Tibial artery (tissue), 4 donors: ENCODE results near the gene RPL32.

Experiments
- DNase-seq, 2 donors: peaks; one replicate each; pipeline ENCODE4 v3.0.0-alpha.2; 2019
- H3K27ac ChIP-seq, 2 donors: fragments of 200-600 bp; sonication (generic) in 1 of 2; 1 replicate in 1 of 2; 2 replicates in 1 of 2; pipeline ENCODE4 v1.5.1; 2018 to 2019; ENCODE audit warnings: mild to moderate bottlenecking in 1 of 2
- H3K27me3 ChIP-seq, 2 donors: fragments of 200-600 bp; sonication (generic) in 1 of 2; one replicate each; pipeline versions ENCODE4 v1.5.1 to v1.6.0; 2016 to 2019
- H3K36me3 ChIP-seq, 3 donors: fragments of 200-600 bp; sonication (generic) in 2 of 3; one replicate each; pipeline ENCODE4 v1.5.1; 2016 to 2019; ENCODE audit warnings: mild to moderate bottlenecking in 2 of 3
- H3K4me1 ChIP-seq, 4 donors: fragments of 200-600 bp; sonication (generic) in 2 of 4; 1 replicate in 3 of 4; 2 replicates in 1 of 4; pipeline ENCODE4 v1.5.1; 2016 to 2019
- H3K4me3 ChIP-seq, 2 donors: fragments of 200-600 bp; sonication (generic) in 1 of 2; 1 replicate in 1 of 2; 2 replicates in 1 of 2; pipeline ENCODE4 v1.5.1; 2018 to 2019; ENCODE audit warnings: mild to moderate bottlenecking in 2 of 2
- H3K9me3 ChIP-seq, 3 donors: fragments of 200-600 bp; sonication (generic) in 1 of 3; one replicate each; pipeline ENCODE4 v1.5.1; 2016 to 2019
- intact Hi-C: fragments of 100-400 bp; cut with DNase I; formaldehyde crosslinking; loops from one replicate; pipeline ENCODE4 v1.15.0; 2023; ENCODE audit warnings: low total_unique reads
- TF ChIP-seq, protein P1 (sequence below), 2 experiments: fragments of 200-600 bp in 1 of 2; fragments of 450-650 bp in 1 of 2; IDR thresholded peaks; one replicate each; pipeline ENCODE4 v1.5.1; 2017 to 2019; ENCODE audit warnings: antibody characterized with exemption in 2 of 2, mild to moderate bottlenecking in 1 of 2, moderate library complexity in 1 of 2

RPL32 gene

GRCh38 chr3:12841149-12841969, at the start of gene RPL32:
Gene RPL32 (minus strand): TSS chr3:12841565. CDS start chr3:12840237, 1,328 bp downstream.
- peak; percentile 84 to 90 for DNase-seq
- Histone ChIP-seq H3K27me3 (no peaks in the 10 kb centered on the region), H3K27ac (peak within 1 kb of the TSS; percentile 79 to 84), H3K36me3 (peaks cover 28 to 39% (median 32%) of the 10 kb centered on the region in 3 donors), H3K4me3 (peak within 1 kb of the TSS; percentile 72 to 89), H3K4me1 (peaks cover 0 to 42% (median 30%) of the 10 kb centered on the region in 4 donors), H3K9me3 (no peaks in the 10 kb centered on the region)
- TF ChIP-seq, protein P1, sequence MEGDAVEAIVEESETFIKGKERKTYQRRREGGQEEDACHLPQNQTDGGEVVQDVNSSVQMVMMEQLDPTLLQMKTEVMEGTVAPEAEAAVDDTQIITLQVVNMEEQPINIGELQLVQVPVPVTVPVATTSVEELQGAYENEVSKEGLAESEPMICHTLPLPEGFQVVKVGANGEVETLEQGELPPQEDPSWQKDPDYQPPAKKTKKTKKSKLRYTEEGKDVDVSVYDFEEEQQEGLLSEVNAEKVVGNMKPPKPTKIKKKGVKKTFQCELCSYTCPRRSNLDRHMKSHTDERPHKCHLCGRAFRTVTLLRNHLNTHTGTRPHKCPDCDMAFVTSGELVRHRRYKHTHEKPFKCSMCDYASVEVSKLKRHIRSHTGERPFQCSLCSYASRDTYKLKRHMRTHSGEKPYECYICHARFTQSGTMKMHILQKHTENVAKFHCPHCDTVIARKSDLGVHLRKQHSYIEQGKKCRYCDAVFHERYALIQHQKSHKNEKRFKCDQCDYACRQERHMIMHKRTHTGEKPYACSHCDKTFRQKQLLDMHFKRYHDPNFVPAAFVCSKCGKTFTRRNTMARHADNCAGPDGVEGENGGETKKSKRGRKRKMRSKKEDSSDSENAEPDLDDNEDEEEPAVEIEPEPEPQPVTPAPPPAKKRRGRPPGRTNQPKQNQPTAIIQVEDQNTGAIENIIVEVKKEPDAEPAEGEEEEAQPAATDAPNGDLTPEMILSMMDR (IDR thresholded peaks at IDR 0.05), result peak; percentile 82 to 84
- intact Hi-C loops, result loop anchor here (2.0 to 5.0 kb wide), 2 partner anchors 31 to 54 kb away; no protein-coding TSS in a partner anchor

- Histone ChIP-seq H3K27ac (peak overlapping the region; percentile 39 to 47), H3K4me3 (no peak overlapping the region), H3K9me3 (no peaks in the 10 kb centered on the region), H3K27me3 (no peaks in the 10 kb centered on the region), H3K36me3 (no peaks in the 10 kb centered on the region), H3K4me1 (peaks cover 5 to 24% (median 14%) of the 10 kb centered on the region in 4 donors)
- TF ChIP-seq, protein P1 (IDR thresholded peaks at IDR 0.05), result peak in 1 of 2 experiments; percentile 22
- DNase-seq, result no peak
- intact Hi-C loops, result loop anchor here (10.0 kb wide), 1 partner anchor 94 kb away; no protein-coding TSS in a partner anchor
Measured at GRCh38 chr3:12890610-12891390, 49.4 kb upstream of the RPL32 start.

GRCh38 chr3:12886736-12887135, 45.4 kb upstream of the RPL32 start:
- Histone ChIP-seq H3K36me3 (no peaks in the 10 kb centered on the region), H3K27me3 (no peaks in the 10 kb centered on the region), H3K27ac (no peak overlapping the region), H3K4me3 (no peak overlapping the region), H3K9me3 (no peaks in the 10 kb centered on the region), H3K4me1 (peaks cover 0 to 23% (median 14%) of the 10 kb centered on the region in 4 donors)
- intact Hi-C loops, result no loop called here
- DNase-seq, result no peak
- TF ChIP-seq, protein P1 (IDR thresholded peaks at IDR 0.05), result no peak

DNA sequence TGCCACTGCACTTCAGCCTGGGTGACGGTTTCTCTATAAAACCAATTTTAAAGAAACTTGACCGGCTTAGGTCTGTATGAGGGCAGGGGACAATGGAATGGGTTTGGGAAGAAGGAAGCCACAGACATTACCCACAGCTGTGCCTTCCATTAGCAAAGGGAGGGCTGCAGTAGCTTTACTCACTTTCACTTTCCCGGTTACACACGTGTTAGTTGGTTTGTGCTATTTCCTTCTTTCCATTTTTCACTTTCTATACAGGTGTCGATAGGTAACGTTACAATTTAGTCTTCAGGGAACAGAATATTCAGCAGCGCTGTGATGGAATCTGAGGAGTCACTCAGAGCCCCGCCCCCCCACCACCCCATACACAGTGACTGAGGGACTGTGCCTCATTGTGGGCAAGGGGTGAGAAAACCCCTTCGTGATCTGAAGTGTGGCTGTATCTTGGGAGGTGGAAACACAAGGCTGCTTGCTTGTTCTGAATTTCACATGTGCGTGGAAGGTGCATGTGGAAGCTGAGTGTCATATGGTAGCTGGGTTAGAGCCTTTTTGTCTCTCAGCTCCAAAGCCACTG, 44.8 kb upstream of the RPL32 start:
- Histone ChIP-seq H3K36me3 (no peaks in the 10 kb centered on the region), H3K4me1 (peaks cover 0 to 18% (median 9%) of the 10 kb centered on the region in 4 donors), H3K4me3 (no peak overlapping the region), H3K9me3 (no peaks in the 10 kb centered on the region), H3K27ac (no peak overlapping the region), H3K27me3 (no peaks in the 10 kb centered on the region)
- intact Hi-C loops, result no loop called here
- DNase-seq, result no peak
- TF ChIP-seq, protein P1 (IDR thresholded peaks at IDR 0.05), result no peak

- Histone ChIP-seq H3K27me3 (no peaks in the 10 kb centered on the region), H3K9me3 (no peaks in the 10 kb centered on the region), H3K4me1 (peaks cover 0 to 12% (median 8%) of the 10 kb centered on the region in 4 donors), H3K4me3 (no peak overlapping the region), H3K27ac (no peak overlapping the region), H3K36me3 (no peaks in the 10 kb centered on the region)
- TF ChIP-seq, protein P1 (IDR thresholded peaks at IDR 0.05), result no peak
- intact Hi-C loops, result no loop called here
- no peak for DNase-seq
Measured at GRCh38 chr3:12885583-12885930, 44.2 kb upstream of the RPL32 start.
